VCaP (cell line): ENCODE measurements around the gene WHRN.

Experiments used
- H3K27ac ChIP-seq: fragments of 450-650 bp; 2 replicates; pipeline ENCODE4 v1.5.1; 2017
- TF ChIP-seq, protein P1 (sequence below): fragments of 450-650 bp; conservative IDR thresholded peaks from 2 replicates; pipeline ENCODE4 v1.5.1; 2017; ENCODE audit warnings: mild to moderate bottlenecking, moderate library complexity

WHRN gene

DNA sequence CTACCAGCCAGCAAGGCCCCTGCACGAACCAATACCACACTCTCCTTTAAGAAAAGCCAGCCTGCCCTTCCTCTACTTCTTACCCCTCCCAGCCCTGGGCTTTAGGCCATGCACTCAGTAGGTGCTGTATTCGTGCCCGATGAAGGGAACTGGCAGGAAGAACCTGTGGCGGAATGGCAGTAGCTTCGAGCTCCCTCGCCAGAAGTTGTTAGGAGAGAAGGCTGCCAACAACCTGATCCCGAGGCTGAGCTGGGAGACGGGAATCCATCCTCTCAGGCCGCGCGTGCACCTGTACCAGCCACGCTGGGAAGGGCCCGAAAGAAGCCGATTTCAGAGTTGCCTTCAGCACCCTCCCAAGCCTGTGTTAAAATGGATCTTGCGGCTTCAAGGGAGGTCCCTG, 72.2 kb downstream of the WHRN start:
- H3K27ac ChIP-seq, result no peak overlapping the region
- TF ChIP-seq, protein P1, sequence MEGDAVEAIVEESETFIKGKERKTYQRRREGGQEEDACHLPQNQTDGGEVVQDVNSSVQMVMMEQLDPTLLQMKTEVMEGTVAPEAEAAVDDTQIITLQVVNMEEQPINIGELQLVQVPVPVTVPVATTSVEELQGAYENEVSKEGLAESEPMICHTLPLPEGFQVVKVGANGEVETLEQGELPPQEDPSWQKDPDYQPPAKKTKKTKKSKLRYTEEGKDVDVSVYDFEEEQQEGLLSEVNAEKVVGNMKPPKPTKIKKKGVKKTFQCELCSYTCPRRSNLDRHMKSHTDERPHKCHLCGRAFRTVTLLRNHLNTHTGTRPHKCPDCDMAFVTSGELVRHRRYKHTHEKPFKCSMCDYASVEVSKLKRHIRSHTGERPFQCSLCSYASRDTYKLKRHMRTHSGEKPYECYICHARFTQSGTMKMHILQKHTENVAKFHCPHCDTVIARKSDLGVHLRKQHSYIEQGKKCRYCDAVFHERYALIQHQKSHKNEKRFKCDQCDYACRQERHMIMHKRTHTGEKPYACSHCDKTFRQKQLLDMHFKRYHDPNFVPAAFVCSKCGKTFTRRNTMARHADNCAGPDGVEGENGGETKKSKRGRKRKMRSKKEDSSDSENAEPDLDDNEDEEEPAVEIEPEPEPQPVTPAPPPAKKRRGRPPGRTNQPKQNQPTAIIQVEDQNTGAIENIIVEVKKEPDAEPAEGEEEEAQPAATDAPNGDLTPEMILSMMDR, result no peak

DNA sequence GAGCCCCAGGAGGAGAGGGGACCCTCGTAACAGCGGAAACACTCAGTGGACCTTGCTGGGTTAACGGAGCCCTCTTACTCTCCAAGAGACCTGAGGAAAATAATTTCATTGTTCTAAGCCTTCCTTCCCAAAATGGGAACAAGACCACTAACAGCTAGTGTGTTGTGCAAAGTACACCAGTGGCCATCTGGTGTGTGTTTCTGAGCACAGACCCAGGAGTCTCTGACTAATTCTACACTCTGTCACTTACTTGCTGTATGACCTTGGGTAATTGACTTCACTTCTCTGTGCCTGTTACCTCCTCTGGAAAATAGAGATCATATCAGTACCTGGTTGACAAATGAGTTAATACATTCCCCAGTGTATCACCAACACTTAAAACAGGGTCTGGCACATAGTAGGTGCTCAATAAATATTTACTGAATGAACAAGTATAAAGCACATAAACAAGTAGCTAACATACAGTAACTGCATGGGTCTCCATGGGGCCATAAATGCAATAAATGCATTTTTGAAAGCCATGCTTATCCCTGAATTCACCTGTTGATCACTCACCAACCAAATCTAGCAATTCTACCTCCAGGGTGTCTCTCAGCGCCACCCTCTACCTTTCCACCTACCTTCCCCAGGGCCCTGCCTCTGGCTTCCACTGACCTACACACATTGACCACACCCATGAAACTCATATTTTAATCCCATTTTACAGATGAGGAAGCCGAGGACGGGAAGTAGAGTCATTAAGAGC, 72.8 kb downstream of the WHRN start:
- TF ChIP-seq, protein P1, result no peak
- no peak overlapping the region for H3K27ac ChIP-seq

DNA sequence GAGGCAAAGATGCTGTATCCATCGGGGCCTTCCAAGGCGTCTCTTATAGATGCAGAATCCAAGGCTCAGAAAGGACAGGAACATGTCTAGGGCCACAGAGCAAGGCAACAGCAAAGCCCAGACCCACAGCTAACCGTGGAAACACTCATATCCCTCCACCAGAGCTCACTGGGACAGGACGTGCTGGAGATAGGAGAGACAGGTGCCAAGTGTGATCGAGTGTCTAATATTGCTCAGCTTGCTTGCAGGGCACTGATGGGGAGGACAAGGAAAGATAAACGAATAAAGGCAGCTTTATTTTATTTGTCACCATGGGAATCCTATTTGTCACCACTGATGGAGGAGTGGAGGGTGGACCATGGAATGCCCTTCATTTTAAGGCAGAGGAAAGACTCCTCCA, 73.5 kb downstream of the WHRN start:
- H3K27ac ChIP-seq, result no peak overlapping the region
- TF ChIP-seq, protein P1, result no peak

DNA sequence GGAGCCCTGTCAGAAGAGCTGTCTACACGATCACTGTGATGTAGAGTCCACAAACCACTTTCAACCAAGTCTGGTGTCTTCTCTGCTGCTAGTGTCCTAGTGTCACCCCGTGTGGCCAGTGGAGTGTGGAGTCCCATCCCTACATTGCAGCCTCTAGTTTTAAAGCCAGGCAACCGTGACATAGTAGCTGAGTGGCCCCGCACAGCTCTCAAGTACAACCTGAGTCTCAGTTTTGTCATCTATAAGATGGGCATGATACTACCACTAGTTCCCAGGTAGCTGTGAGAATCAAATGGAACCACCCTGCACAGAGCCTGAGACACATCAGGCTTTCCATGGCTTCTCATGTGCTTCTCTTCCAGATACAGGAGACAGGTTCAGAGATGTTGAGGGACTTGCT, 74.3 kb downstream of the WHRN start:
- no peak overlapping the region for H3K27ac ChIP-seq
- TF ChIP-seq, protein P1, result no peak

DNA sequence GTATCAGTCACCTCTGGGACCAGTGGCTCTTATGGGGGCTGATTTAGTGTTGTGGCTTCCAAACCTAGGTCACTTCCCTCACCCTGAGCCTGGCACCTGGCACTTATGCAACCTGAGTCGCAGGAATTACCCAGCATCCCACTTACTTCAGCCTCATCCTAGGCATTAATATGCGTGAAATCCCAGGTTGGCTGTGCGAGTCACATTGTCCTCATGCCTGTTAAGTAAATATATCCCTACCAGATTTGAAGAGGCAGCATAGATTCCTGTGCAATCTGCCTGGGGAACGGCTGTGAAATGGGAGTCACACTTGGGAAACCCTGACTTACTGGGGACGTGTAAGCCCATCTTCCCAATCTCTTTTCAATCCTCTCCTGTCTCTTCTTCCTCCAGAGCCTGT, 74.8 kb downstream of the WHRN start:
- no peak overlapping the region for H3K27ac ChIP-seq
- TF ChIP-seq, protein P1, result no peak

DNA sequence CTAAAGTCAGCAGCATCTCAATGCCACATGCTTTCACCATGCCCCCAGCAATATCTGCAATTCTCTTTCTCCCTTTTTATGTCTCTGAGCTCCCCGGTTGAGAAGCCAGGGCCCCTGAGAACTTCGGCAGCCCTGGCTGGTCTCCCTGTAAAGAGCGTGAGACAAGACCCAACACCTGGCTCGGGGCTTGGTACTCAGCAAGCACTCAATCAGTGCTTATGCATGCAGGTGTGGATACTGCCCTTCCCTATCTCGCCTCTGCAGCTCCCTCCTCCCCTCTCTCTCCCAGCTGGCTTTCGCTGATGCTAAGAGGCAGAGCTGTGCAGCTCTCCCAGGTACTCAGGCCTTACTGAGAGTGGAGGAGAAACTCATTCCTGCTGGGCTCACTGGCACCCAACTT, 75.8 kb downstream of the WHRN start:
- H3K27ac ChIP-seq, result no peak overlapping the region
- TF ChIP-seq, protein P1, result no peak

DNA sequence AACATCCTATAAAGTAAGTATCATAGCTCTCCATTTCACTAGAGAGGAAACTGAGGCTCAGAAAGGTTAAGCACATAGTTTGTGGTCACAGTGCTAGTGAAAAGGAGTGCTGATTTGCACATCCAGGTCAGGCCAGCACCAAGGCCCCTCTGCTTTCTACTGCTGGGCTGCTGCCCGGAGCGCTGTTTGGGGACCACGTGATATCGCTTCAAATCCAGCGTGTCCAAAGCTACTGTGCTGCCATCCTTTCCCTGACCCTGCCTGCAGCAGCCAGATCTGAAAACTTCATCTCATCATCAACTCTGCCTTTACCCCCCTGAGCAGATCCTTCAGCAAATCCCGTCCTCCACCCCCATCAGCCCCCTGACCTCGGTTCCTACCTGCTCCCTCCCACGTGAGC, 76.8 kb downstream of the WHRN start:
- TF ChIP-seq, protein P1, result no peak
- no peak overlapping the region for H3K27ac ChIP-seq
